ENCODE results near the gene GPR137B.

GPR137B gene

GRCh38 chr1:236142253-236143103 lies at the start of gene GPR137B:
GPR137B (plus strand) TSS chr1:236142539; CDS start chr1:236142623, 84 bp downstream.
- peak; percentile 73 for DNase-seq (ENCODE audit: low spot score)

GRCh38 chr1:236092899-236093298 lies 49.4 kb upstream of the GPR137B start:
- DNase-seq (ENCODE audit: low spot score) = no peak

- DNase-seq (ENCODE audit: low spot score) = no peak
Observed at GRCh38 chr1:236095705-236096520, 46.4 kb upstream of the GPR137B start.

- DNase-seq (ENCODE audit: low spot score) = peak; percentile 62
Observed at GRCh38 chr1:236096660-236097482, 45.5 kb upstream of the GPR137B start.

DNA sequence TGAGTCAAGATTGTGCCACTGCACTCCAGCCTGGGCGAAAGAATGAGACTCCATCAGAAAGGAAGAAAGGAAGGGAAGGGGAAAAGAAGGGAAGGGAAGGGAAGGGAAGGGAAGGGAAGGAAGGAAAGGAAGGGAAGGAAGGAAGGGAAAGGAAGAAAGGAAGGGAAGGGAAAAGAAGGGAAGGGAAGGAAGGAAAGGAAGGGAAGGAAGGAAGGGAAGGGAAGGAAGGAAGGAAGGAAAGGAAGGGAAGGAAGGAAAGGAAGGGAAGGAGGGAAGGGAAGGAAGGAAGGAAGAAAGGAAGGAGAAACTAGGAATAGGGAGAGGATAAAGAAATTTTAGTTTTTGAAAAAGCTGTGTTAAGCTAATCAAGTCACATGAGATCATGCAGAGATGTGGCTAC lies 44.1 kb upstream of the GPR137B start:
- DNase-seq (ENCODE audit: low spot score) = no peak

GRCh38 chr1:236099355-236099974 lies 42.9 kb upstream of the GPR137B start:
- DNase-seq (ENCODE audit: low spot score) = no peak

DNA sequence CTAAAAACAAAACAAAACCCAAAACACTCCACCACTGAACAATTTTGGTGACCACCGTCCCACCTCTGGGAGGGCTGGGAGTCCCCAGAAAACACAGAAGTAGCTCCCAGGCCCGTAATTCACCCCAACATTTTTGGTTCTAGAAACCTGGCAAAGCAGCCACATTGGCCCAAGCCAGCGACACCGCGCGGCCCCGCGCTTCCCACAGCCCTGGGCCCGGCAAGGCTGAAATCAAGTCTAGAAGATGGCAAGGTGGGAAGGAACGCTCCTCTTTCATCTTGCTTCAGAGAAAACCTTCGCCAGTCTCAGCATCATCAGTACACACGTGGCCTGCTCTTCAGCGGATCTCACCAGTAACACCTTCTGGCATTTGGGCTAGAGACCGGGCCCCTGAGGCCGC lies 41.5 kb upstream of the GPR137B start:
- no peak for DNase-seq (ENCODE audit: low spot score)

DNA sequence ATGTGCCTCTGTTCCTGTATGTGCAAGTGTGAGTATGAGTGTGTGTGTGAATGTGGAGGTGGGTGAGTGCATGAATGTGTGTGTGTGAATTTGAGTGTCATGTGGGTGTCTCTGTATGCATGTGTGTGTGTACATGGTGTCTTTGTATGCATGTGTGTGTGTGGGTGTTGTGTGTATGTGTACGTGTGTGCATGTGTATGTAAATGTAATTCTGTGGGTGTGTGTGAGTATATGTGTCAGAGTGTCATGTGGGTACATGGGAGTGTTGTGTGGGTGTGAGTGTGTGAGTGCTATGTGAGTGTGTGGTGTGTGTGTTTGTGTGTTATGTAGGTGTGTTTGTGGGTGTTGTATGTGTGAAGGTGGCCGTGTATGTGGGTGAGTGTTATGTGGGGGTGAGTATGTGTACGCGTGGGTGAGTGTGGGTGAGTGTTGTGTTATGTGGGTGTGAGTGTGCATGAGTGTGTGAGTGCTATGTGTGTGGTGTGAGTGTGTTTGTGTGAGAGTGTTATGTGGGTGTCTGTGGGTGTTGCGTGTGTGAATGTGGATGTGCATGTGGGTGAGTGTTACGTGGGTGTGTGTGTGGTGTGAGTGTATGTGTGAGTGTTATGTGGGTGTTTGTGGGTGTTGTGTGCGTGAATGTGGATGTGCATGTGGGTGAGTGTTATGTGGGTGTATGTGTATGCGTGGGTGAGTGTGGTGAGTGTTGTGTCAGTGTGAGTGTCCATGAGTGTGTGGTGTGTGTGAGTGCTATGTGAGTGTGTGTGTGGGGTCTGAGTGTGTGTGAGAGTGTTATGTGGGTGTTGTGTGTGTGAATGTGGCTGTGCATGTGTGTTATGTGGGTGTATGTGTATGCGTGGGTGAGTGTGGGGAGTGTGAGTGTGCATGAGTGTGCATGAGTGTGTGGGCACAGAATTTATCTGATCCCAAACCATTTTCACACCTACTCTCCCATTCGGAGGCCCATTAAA lies 40.8 kb upstream of the GPR137B start:
- no peak for DNase-seq (ENCODE audit: low spot score)

GRCh38 chr1:236102611-236103010 lies 39.7 kb upstream of the GPR137B start:
- no peak for DNase-seq (ENCODE audit: low spot score)

DNA sequence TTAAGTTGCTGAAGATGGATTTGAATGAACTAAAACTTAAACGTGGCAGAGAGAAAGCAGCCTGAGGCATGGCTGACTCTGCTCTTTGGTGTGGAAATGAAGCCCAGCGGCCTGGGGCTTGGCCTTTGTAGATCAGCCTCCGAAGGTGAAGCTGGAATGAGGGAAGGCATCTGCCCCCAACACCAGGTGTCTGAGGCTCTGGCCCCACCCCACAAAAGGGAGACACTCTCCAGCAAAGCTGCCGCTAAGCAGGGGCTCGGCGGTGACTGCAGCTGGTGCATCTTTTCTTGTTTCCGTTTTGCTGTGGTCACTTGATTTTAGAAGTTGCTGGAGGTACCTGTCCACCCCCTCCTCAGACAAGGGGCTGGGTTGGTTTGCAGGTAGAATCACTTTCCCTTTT lies 39.3 kb upstream of the GPR137B start:
- DNase-seq (ENCODE audit: low spot score) = no peak

DNA sequence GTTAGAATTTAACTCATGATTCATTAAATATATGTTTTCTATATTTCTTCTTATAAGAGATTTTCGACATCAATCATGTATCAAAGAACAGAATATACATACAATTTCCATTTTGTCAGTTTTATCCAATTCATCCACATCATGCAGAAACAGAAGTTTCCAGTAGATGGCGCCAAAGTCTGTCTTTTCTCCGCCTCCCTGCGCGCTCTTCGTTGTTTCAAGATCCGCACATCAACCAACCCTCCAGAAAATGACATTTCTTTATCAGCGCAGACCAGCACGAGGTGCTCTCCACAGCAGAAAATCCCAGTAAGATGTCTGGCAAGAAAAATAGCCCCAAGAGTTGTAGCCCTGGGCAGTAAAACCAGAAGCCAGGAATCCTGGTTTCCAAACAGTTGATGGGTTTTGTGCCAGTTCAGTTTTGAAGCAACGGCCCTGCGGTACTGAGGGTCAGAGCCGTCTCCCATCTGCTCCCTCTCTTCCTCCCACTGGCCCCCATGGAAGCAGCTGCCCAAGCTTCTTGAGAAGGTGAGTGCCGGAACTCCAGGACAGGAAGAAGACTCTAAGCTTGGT lies 38.6 kb upstream of the GPR137B start:
- peak; percentile 74 for DNase-seq (ENCODE audit: low spot score)

- no peak for DNase-seq (ENCODE audit: low spot score)
Observed at GRCh38 chr1:236107121-236107907, 35.0 kb upstream of the GPR137B start.

DNA sequence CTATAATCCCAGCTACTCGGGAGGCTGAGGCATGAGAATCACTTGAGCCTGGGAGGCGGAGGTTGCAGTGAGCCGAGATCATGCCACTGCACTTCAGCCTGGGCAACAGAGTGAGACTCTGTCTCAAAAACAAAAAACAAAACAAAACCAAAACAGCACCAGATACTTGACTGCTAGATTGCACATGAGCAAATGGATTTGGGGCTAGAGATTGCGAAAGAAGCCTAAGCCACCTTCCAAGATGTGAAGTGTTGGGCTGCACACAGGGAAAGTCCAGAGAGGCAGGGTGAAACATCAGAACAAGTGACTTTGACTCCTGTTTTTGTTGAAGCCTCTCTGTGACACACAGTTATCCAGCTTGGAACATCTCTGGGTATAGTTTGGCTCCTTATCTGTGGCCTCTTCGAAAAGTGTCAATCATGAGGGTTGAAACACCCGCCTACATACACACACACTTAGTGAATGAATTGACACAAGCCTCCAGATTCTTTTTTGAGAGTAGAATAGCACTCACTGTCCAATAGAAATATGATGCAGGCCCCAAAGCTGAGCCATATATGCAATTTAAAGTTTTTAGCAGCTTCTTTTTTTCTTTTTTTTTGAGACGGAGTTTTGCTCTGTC lies 34.2 kb upstream of the GPR137B start:
- DNase-seq (ENCODE audit: low spot score) = no peak

GRCh38 chr1:236110137-236110536 lies 32.2 kb upstream of the GPR137B start:
- no peak for DNase-seq (ENCODE audit: low spot score)

DNA sequence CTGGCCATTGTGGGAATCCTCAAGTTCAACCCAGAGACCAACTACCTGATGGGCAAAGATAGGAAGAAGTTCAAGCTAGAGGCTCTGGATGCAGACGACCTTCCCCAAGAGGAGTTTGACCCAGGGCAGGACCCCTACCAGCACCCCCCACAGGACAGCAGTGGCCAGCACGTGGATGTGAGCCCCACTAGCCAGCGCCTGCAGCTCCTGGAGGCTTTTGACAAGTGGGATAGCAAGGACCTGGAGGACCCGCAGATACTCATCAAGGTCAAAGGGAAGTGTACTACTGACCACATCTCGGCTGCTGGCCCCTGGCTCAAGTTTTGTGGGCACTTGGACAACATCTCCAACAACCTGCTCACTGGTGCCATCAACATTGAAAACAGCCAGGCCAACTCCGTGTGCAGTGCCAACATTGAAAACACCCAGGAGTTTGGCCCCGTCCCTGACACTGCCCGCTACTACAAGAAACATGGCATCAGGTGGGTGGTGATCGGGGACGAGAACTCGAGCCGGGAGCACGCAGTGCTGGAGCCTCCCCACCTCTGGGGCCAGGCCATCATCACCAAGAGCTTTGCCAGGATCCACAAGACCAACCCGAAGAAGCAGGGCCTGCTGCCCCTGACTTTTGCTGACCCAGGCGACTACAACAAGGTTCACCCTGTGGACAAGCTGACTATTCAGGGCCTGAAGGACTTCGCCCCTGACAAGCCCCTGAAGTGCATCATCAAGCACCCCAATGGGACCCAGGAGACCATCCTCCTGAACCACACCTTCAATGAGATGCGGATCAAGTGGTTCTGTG lies 30.6 kb upstream of the GPR137B start:
- DNase-seq (ENCODE audit: low spot score) = no peak

DNA sequence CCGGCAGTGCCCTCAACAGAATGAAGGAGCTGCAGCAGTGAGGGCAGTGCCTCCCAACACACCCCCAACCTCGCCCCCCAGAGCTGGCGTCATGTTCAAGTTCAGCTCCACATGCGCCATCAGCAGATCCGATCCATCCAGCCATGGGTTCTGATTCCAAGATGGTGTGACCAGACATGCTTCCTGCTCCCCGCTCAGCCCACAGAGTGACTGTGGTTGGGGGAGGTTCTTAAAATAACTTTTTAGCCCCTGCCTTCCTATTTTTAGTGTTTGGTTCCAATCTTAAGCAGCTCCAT lies 30.1 kb upstream of the GPR137B start:
- DNase-seq (ENCODE audit: low spot score) = no peak

- DNase-seq (ENCODE audit: low spot score) = no peak
Observed at GRCh38 chr1:236113324-236114032, 28.9 kb upstream of the GPR137B start.
